Measurements from ENCODE around the gene GDPD4. TPM values are rescaled to one million over a fixed set of nuclear protein-coding genes. Genes with fewer than 3 reads are reported as not detected.

Gene GDPD4
- total RNA-seq, 1 donor from 2014 or later = not detected

GRCh38 chr11:77197626-77198320, 103.7 kb downstream of the GDPD4 start:
- H3K27me3 ChIP-seq (ENCODE audit: low read depth) = no peaks in the 10 kb centered on the region
- no peak overlapping the region for H3K27ac ChIP-seq
- H3K9me3 ChIP-seq = no peaks in the 10 kb centered on the region
- ATAC-seq = no peak
- H3K36me3 ChIP-seq = no peaks in the 10 kb centered on the region
- intact Hi-C loops (cut with DNase I) = no loop called here
- TF ChIP-seq, protein P1, sequence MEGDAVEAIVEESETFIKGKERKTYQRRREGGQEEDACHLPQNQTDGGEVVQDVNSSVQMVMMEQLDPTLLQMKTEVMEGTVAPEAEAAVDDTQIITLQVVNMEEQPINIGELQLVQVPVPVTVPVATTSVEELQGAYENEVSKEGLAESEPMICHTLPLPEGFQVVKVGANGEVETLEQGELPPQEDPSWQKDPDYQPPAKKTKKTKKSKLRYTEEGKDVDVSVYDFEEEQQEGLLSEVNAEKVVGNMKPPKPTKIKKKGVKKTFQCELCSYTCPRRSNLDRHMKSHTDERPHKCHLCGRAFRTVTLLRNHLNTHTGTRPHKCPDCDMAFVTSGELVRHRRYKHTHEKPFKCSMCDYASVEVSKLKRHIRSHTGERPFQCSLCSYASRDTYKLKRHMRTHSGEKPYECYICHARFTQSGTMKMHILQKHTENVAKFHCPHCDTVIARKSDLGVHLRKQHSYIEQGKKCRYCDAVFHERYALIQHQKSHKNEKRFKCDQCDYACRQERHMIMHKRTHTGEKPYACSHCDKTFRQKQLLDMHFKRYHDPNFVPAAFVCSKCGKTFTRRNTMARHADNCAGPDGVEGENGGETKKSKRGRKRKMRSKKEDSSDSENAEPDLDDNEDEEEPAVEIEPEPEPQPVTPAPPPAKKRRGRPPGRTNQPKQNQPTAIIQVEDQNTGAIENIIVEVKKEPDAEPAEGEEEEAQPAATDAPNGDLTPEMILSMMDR (IDR thresholded peaks at IDR 0.05) = no peak
- H3K4me1 ChIP-seq = no peaks in the 10 kb centered on the region
- no peak overlapping the region for H3K4me3 ChIP-seq
- peak; percentile 42 for DNase-seq

DNA sequence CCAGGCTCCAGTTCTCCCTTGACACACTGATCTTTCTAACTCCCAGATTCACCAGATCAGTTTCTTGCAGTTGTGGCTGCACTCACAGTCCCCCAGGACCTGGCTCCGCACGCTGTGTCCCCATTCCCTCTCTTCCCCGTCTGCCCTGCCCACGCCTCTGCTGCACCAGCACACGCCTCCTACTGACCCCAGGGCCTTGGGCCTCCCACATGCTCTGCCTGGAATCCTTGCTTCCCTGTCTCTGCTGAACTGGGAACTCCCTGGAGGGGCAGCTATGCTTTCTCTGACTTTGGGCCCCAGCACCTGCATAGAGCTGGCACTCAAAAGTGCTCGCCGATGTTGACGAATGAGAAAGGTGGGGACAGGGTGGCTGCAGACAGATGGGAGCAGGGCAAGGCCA, 104.5 kb downstream of the GDPD4 start:
- Histone ChIP-seq H3K4me3 (no peak overlapping the region), H3K27ac (no peak overlapping the region), H3K27me3 (ENCODE audit: low read depth) (no peaks in the 10 kb centered on the region), H3K36me3 (no peaks in the 10 kb centered on the region), H3K9me3 (no peaks in the 10 kb centered on the region), H3K4me1 (no peaks in the 10 kb centered on the region)
- intact Hi-C loops (cut with DNase I) = no loop called here
- DNase-seq = peak; percentile 24
- TF ChIP-seq, protein P1 (IDR thresholded peaks at IDR 0.05) = no peak
- no peak for ATAC-seq

DNA sequence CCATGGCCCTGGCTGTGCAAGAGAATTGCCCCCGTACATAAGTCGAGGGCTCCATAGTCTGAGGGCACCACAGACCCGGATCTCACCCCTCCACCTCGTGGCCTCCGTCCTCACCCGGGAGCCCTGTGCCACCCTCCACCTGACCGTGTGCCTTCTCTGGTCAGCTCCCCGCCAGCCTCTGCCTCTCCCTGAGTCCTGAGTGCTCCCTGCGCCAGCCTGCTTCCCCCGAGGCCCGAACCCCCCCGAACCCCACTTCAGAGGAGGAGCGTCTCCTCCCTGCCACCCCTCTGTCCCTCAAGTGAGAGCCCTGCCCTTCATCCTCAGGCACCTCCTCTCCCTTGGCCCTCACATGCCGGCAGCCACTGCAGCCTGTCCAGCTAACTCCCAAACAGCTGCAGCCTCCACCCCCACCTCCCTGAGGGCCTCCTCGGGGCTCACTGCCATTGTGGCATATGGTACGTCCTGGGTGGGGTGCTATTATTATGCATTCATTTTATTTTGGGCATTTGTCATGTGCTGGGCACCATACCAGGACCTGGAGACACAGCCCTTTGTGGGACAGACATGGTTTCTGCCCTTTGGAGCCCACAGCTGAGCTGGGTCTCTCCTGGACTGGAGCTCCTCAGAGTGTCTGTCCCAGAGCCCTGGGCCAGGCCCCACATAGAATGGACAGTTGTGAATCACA, 106.3 kb downstream of the GDPD4 start:
- Histone ChIP-seq H3K27me3 (ENCODE audit: low read depth) (no peaks in the 10 kb centered on the region), H3K27ac (no peak overlapping the region), H3K4me3 (no peak overlapping the region), H3K36me3 (no peaks in the 10 kb centered on the region), H3K4me1 (no peaks in the 10 kb centered on the region), H3K9me3 (no peaks in the 10 kb centered on the region)
- TF ChIP-seq, protein P1 (IDR thresholded peaks at IDR 0.05) = no peak
- ATAC-seq = no peak
- intact Hi-C loops (cut with DNase I) = no loop called here
- DNase-seq = peak; percentile 36

DNA sequence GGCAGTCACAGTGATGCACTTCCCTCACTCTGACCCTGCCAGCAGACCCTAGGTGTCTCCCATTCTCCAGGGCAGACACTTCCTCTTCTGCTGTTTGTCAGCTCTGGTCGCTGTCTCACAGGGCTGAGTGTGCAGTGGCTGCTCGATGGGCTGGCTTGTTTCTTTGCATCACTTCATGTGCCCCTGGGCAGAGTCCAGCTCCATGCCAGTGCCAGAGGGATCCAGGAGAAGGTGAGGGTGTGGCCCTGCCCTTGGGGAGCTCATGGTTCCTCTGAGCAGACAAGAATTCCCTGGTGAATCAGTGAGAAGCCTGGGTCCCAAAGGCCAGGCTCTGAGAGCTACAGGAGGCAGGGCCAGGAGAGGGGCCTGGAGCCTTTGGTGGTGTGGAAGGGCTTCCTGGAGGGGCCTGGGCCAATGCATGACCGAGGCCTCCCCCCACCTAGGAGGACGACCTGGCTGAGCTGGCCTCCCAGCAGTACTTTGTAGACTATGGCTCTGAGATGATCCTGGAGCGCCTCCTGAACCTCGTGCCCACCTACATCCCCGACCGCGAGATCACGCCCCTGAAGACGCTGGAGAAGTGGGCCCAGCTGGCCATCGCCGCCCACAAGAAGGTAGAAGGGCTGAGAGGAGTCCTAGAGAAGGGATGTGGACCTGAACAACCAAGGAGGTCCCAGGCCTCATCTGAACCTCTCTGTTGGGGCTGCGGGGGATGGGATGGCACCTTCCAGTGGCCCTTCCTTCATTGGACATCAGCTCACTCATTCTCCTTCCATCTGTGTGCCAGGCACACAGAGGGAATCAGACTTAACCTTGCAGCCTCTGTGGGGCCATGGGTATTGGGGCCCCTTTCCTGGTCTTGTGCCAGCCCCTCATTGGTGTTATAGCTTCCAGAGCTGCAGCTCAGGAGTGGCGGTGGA, 107.3 kb downstream of the GDPD4 start:
- H3K9me3 ChIP-seq = no peaks in the 10 kb centered on the region
- H3K4me1 ChIP-seq = no peaks in the 10 kb centered on the region
- TF ChIP-seq, protein P1 (IDR thresholded peaks at IDR 0.05) = no peak
- intact Hi-C loops (cut with DNase I) = no loop called here
- no peak overlapping the region for H3K4me3 ChIP-seq
- H3K36me3 ChIP-seq = no peaks in the 10 kb centered on the region
- no peaks in the 10 kb centered on the region for H3K27me3 ChIP-seq (ENCODE audit: low read depth)
- no peak overlapping the region for H3K27ac ChIP-seq
- ATAC-seq (no peak), DNase-seq (peak; percentile 26)

DNA sequence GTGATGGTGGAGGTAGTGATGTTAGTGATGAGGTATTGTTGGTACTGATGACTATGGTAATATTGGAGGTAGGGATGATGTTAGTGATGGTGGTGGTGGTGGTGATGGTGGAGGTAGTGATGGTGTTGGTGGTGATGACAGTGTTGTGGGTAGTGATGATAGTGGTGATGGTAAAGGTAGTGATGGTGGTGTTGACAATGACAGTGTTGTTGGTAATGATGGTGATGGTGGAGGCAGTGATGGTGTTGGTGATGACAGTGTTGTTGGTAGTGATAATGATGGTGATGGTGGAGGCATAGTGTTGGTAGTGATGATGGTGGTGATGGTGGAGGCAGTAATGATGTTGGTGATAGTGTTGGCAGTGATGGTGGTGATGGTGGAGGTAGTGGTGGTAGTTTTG, 108.3 kb downstream of the GDPD4 start:
- Histone ChIP-seq H3K27me3 (ENCODE audit: low read depth) (no peaks in the 10 kb centered on the region), H3K9me3 (no peaks in the 10 kb centered on the region), H3K27ac (no peak overlapping the region), H3K4me1 (no peaks in the 10 kb centered on the region), H3K4me3 (no peak overlapping the region), H3K36me3 (no peaks in the 10 kb centered on the region)
- DNase-seq = no peak
- ATAC-seq = no peak
- intact Hi-C loops (cut with DNase I) = no loop called here
- TF ChIP-seq, protein P1 (IDR thresholded peaks at IDR 0.05) = no peak
